Activated CD4-positive, CD25-positive, alpha-beta regulatory T cell treated with anti-CD3 and anti-CD28 coated beads, Interleukin-2, amount 50 U/mL, for 16 hours (primary cell): ENCODE data around the gene SNX17.

ENCODE experiments used
- DNase-seq: peaks from one replicate; pipeline ENCODE4 v3.0.0-alpha.2; 2020; ENCODE audit warnings: low read depth, low spot score

The SNX17 gene

DNA sequence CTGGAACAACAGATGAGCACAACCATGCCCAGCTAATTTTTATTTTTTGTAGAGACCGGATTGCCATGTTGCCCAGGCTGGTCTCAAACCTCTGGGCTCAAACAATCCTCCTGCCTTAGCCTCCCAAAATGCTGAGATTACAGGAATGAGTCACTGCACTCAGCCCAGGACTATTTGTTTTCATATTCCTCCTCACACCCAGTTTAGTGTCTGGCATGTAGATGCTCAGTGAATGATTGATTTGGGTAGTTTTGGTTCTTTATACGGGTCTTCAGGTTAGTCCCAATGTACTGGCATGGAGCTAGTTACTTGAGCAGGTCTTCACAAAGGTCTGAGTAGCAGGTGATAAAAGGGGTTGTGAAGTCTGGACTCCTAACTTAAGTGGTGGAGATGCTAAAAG is 6.5 kb upstream of the SNX17 start:
- DNase-seq = no peak

DNA sequence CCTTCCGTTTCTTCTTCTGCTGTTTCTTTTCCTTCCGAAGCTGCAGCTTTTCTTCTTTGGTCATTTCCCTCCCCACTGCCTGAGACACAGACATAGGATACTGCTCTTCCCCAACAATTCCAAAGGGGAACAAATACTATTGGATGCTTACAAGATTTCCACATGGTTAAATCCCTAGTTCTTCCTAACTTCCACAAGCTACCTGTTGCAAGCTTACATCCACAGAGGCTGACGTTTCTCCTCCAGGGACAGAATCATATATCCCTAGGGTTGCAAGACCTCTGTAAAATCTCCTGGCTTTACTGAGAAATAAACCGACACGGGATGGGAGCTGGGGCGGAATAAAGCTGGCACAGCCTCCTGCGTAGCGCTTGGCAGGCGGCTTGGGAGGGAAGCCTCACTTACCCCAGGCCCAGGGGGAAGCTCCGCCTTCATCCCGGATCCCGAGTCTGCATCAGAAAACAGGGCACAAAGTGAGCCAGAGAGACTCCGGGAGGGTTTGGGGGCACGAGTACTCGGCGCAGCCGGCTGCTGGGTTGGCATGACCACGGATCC is 868 bp upstream of the SNX17 start:
- DNase-seq = no peak

DNA sequence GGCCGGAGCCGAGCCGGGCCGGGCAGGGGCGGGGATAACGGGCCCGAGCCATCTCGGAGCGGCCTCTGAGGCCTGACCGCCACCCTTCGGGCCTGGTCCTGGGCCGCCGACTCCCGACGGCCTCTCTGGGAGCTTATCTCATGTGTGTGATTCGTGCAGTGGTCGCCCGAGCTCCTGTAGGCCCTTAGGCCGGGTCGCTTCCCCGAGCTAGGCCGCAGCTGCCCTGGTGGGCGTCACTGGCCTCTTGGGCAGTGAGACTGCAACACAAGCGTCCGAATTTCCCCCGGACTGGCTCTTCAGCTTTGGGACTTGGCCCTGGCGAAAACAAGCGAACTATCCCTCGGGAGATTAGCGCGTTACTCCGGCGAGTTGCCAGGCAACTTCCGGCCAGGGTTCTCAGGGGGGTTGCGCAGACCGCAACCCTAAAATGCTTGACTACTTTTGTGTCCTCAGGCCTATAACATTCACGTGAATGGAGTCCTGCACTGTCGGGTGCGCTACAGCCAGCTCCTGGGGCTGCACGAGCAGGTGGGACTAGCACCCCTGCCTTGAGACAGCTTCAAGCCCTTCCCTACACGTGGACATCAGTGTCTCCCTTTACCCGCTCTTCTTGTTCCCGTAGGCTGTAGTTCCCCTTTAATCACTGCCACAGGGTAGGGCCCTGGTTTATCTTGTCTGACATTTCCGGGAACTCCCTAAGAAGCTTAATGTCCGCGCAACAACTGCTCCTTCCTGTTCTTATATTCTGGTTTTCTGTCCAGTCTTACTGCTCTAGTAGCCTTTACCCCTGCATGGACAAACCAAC is 602 bp downstream of the SNX17 start:
- DNase-seq = no peak

DNA sequence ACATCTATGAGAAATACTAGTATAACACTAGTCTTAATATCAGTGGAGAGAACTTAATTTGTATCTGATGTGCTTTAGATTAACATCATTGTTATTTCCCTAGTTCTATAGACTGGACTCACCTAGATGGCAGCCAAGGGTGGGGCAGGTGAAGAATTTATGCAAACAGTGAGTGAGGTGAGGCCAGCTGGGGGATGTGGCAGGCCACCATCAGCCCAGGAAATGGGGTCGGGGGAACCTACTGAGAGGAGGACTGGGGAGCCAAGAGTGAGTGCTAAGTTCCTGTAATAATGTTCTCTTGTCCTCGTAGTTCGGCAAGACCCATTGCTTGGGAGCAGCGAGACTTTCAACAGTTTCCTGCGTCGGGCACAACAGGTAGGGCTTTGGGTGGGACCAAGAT is 2.5 kb downstream of the SNX17 start:
- DNase-seq = no peak

DNA sequence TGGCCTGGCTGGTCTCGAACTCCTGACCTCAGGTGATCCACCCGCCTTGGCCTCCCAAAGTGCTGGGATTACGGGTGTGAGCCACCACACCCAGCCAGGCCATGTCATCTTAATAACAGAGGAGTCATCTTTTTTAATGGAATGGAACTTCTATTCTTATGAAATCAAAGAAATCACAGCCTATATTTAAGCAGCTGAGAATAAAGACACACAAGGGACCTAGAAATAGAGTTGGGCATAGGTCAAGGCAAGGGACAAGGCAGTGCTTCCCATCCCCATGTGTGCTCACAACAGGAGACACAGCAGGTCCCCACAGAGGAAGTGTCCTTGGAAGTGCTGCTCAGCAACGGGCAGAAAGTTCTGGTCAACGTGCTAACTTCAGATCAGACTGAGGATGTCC is 3.2 kb downstream of the SNX17 start:
- DNase-seq = no peak

DNA sequence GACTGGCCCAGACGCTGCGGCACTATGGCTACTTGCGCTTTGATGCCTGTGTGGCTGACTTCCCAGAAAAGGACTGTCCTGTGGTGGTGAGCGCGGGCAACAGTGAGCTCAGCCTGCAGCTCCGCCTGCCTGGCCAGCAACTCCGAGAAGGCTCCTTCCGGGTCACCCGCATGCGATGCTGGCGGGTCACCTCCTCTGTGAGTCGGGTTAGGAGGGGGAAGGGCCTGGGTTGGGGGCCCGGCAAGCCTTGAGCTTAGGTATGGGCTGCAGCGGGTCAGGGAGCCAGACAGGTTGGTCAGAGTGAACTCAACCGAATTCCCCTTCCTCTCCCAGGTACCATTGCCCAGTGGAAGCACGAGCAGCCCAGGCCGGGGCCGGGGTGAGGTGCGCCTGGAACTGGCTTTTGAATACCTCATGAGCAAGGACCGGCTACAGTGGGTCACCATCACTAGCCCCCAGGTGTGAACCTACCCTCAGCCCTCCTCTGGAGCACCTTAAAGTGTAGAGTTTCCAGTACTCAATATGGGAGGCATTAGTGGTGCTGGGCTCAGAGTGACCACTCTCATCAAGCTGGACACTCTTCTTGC is 5.2 kb downstream of the SNX17 start:
- DNase-seq = no peak

DNA sequence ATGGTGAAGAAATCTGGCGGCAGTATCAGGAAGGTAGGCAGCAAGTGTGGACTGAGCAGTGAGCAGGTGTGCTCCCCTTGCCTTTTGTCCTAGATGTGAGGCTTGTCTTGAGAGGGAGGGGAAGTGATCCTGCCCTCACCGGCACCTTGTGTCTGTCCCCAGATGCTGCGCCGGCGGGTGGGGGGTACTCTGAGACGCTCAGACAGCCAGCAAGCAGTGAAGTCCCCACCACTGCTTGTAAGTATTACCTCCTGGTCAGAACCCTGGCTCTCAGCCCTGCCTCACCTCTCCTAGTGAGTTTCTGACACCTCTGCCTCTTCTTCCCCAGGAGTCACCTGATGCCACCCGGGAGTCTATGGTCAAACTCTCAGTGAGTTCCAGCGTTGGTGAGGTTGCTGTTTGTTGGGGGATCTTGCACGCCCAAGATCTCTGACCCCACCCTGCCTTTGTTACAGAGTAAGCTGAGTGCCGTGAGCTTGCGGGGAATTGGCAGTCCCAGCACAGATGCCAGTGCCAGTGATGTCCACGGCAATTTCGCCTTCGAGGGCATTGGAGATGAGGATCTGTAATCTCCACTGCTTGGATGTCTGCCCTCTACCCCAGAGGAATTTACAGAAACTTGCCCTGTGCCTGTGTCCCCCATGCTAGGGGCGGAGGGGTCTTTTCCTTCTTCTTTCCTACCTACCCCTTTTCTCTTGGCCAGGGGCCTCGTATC is 5.9 kb downstream of the SNX17 start:
- no peak for DNase-seq

DNA sequence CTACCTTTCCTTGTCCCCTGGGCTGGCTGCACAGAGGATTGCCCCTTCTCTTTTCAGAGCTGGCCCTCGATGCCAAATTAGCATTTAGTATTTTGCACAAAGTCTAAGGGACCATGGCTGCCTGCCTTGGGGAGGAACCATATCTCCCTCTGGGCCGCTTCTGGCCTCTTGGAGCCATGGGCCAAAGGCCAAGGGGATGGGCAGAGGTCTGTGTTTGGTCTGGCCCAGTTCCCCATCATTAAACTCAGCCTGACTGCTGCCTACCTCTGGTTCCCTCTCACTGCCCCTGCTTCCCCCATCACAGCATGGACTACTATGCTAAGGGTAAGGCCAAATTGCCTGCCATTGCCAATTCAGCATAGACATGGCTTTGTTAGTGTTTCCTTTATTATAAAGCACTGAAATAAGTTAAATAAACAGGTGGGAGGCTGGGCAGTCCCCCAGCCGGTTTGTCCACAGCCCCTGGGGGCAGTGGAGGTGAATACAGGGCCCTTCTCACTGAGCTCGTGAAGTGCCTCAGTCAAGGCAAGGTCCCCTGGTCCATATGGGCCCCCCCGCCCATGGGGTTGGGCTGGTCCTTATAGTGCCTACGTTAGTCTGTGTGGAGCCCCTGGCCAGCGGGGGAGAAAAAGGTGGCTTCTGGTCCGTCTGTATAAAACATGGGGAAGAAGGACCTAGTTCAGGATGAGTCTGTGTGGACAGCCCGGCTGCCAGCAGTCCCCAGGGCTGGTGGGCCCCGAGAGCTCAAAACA is 6.6 kb downstream of the SNX17 start:
- no peak for DNase-seq

DNA sequence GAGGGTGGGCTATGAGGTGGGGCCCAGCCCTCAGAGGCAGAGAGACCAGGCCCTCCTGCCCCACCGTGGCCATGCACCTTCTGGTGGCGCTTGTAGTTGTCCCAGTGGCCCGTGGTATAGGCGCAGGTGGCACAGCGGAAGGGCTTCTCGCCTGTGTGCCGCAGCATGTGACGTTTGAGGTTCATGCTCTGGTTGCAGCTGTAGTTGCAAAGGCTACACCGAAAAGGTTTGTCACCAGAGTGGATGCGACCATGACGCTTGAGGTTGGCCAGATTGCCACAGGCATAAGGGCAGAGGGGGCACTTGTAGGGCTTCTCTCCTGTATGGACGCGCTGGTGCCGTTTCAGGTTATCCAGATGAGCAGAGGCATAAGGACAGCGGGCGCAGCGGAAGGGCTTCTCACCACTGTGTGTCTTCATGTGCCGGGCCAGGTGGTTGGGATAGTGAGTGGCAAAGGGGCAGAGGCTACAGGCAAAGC is 7.2 kb downstream of the SNX17 start:
- no peak for DNase-seq

DNA sequence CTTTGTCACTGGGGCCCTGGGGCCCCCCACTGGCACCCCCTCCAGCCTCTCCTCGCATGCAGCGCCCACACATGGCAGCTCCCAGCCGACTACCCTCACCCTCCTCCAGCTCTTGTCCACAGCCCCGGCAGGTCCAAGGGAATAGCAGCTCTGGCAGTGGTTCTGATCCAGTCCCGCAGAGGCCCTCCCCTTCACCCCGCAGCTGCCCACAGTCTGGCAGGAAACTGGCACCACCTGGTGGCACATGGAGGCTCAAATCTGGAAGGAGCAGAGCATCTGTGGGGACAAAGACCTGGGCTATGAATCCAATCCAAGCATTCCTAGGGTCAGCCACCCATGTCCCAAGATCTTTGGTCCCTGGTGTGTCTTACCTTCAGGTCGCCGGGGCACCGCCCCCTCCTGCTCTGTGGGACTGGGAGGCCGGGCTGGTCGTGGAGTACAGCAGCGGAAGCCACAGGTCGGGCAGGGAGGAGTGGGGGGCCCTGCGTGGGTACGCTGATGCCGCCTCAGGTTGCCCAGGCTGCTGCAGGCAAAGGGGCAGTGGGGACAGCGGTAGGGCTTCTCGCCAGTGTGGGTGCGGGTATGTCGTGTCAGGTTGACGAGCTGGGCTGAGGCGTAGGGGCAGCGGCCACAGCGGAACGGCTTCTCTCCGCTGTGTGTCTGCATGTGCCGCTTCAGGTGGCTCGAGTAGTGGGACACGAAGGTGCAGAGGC is 7.8 kb downstream of the SNX17 start:
- DNase-seq = no peak

DNA sequence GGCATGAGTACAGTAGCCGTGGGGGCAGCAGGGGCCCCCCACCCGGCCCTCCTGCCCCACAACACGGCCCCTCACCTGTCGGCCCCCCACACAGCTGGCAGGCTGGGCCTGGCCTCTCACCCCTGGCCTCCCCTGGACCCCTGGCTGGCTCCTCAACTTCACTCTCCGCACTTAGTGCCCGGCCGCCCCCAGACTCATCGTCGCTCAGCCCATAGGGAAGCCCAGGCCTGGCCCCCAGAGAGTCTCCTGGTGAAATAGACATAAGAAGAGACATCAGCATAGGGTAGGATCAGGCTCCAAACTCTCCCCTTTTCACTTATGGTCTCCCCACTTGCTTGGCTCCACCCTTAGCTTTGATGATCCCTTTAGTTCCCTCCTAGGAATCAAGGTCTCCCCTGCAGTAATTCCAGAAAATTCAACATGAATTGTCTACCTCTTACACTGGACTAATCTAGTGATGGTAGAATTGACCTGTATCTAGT is 8.4 kb downstream of the SNX17 start:
- DNase-seq = no peak

DNA sequence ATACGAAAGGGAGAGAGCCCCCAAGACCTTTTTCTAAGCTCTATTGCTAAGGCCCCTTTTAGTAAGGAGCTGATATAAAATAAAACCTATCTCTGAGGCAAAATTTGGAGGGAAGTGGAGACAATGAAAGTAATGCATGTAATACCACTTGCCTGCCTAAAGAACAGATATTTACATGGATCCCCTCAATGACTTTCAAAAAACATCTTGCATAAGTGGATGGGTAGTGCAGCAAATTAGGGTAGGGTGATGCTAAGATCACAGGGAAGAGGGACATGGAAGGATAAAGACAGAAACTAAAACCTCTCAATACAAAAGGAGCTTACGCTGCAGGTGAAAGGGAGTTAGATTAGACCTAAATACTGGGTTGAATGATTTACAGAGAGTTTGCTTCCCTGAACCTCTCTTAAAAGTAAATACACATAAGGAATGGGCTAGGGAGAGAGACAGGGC is 9.0 kb downstream of the SNX17 start:
- DNase-seq = no peak

DNA sequence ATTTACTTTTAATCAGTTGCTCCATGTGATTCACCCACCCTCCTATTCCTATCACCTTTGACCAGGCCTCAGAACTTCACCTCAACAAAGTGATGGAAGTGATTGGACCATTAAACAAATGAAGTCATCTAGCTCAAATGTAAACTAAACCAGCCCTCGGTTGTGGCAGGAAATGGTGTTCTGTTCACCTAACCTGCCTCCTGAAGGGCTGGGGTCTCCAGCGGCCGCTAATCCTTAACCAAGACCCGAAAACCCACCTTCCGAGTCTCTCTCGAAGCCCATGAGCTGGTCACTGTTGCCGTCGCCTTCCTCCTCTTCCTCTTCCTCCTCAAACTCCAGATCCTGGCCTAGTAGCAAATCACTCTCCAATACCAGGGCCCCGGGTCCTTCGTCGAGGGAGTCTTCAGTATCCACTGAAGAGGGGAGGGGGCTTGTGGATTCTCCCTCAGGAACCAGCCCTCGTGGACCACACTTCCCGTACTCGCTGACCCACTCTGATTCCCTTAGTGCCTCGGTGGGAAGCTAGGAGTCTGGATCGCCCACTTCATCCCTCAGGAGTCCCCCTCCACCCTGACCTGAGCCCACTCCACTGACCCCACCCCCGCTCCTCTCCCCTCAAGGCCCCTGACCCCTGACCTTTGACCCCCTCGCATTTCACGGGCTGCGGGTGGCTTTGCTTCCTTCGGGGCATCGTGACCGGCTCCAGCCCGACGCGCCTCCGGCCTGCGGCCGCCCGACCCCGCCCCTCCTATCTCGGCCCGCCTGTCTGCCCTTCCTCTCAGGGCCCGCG is 9.6 kb downstream of the SNX17 start:
- DNase-seq = no peak

DNA sequence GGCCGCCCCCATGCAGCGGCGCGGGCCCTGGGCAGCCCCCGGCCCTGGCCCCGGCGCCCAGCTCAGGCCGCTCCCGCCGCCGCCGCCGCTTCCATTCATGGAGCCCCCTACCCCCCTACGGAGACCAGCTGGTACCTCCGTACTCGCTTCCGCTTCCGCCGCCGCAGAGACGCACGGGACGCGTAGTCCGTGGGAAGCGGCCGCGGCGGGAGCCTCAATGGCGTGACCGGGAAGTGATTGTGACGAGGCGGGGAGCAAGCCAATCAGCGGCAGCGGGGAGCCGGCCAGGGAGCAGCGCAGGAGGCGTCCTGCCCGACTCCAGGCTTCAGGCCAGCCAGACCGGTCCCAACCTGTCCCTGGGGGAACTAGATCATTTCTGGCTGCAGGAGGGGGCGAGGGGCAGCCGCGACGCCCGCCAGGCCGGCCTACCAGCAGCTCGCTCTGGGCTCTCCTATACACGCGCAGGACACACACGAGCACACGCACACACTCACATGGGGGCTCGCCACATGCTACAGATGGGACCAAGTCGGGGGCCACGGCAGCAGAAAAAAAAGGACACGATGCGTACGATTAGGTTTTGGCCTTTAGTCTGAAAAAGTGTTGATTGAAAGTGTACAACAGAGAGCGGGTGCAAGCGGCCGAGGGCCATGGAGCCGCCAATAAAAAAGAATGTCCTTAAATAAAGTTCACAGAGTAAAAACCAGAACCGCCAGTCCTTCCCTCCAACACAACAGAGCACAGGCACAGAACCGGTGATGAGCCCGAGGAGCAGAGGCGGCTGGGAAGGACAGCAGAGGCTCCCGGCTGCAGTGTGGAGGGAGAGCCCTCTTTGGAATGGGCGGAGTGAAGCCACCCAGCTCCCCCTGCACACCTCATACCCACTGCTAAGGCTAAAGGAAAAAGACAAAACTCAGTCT is 10.5 kb downstream of the SNX17 start, which contains the start of gene ZNF513:
TSS of gene ZNF513 (minus strand) at position 109 of the 920 bp plus-strand sequence. CDS start 208 bp downstream, outside the sequence.
- peak; percentile 77 for DNase-seq

DNA sequence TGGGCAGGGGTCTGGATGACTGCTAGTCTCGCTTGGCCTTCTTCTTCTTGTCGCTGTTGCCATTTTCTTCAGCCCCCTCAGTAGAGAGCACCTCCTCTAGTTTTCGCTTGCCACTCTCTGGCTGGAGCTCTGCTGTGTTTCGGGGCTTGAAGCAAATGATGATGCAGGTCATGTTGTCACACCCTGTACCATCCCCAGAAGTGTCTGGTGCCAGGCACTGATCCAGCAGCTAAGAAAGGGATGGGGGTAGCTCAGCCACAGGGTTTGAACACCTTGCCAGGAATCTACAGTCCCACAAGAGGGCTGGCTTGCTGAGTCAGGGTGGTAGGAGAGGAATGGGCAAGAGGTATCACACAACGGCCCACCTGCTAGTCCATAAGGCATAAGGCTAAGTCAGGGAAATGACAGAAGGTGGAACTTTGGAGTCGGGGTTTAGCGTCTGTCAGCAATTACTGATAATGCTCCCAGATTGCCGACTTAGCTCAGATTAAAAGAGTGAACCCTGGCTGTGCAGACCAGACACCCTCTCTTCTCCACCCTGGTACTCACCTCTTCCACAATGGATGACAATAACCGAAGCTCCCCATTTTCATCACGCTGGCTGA is 11.3 kb downstream of the SNX17 start:
- DNase-seq = no peak

DNA sequence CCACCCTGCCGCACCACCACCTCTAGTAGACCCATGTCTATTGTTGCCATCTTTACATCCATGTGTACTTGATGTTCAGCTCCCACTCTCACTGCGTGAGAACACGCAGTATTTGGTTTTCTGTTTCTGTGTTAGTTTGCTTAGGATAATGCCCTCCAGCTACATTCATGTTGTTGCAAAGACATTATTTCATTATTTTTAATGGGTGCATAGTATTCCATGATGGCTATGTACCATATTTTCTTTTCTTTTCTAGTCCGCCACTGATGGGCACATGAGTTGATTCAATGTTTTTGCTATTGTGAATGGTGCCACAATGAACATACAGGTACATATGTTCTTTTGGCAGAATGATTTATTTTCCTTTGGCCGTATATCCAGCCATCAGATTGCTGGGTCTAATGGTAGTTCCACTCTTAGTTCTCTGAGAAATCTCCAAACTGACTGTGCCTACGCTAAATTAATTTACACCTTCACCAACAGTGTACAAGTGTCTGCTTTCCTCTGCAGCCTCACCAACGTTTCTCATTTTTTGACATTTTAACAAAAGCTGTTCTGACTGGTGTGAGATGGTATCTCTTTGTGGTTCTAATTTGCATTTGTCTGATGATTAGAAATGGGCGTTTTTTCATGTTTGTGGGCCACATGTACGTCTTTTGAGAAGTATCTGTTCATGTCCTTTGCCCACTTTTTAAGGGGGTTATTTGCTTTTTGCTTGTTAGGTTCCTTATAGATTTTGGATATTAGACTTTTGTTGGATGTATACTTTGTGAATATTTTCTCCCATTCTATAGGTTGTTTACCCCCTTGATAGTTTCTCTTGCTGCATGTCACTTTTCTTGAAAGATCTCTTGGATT is 20.6 kb downstream of the SNX17 start:
- DNase-seq = no peak

DNA sequence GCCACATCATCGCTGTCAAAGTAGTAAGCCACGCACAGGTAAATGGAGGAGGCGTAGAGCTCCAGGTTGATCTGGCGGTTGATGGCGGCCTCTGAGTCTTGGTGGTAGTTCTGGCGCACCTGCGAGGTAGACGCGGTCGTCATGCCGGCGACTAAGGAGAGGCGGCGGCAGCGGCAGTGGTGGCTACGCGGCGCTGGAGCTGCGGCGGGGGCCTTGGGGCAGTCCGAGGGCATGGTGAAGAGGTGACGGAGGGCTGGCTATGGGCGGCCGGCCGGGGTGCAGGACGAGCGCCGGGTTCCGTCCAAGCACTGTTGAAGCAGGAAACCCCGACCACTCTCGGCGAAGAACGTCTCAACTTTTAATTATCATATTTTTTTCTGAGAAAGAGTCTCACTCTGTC is 22.8 kb downstream of the SNX17 start:
- no peak for DNase-seq
